Stimulated activated CD4-positive, alpha-beta T cell treated with anti-CD3 and anti-CD28 coated beads, Interleukin-12 subunit alpha, Interleukin-12 subunit beta, amount 100 ng/mL, for 48 hours (primary cell): Measurements from ENCODE around the gene SOWAHB.

ENCODE experiments used
- DNase-seq, 3 donors: peaks; one replicate each; pipeline ENCODE4 v3.0.0-alpha.2; 2020; ENCODE audit warnings: low read depth in 2 of 3, low spot score in 1 of 3

Gene SOWAHB

GRCh38 chr4:76854858-76855257 is 43.1 kb downstream of the SOWAHB start:
- DNase-seq = no peak

- DNase-seq = no peak
Measured at GRCh38 chr4:76851375-76851774, 46.6 kb downstream of the SOWAHB start.

GRCh38 chr4:76850010-76850441 is 47.9 kb downstream of the SOWAHB start:
- DNase-seq = no peak
